HL-60 (cell line): Measurements from ENCODE around the gene ADAM11.

Experiments used
- DNase-seq, 2 experiments: peaks; one replicate each; pipeline ENCODE4 v3.0.0-alpha.2; 2010 to 2020; ENCODE audit warnings: low read depth in 1 of 2, low spot score in 1 of 2
- H3K27ac ChIP-seq: fragments of 250-450 bp; sonication (Bioruptor Pico); replicated peaks from 2 replicates; pipeline ENCODE4 v1.5.1; 2020; ENCODE audit warnings: mild to moderate bottlenecking, moderate library complexity
- H3K27me3 ChIP-seq: fragments of 250-450 bp; sonication (Bioruptor Pico); 2 replicates; pipeline ENCODE4 v1.5.1; 2021; ENCODE audit warnings: mild to moderate bottlenecking, moderate library complexity; ENCODE audit not compliant: insufficient read depth, poor library complexity, severe bottlenecking
- H3K4me3 ChIP-seq: replicated peaks from 2 replicates; pipeline ENCODE4 v1.5.1; 2011; ENCODE audit warnings: mild to moderate bottlenecking, control low read depth, low read length; ENCODE audit not compliant: insufficient read depth
- CTCF ChIP-seq: IDR thresholded peaks from one replicate; pipeline ENCODE4 v1.5.1; 2011; ENCODE audit warnings: low read length, control low read depth, inconsistent platforms; ENCODE audit not compliant: insufficient read depth
- GABPA ChIP-seq: IDR thresholded peaks from 2 replicates; pipeline ENCODE4 v1.6.1; 2012; ENCODE audit warnings: low read depth
- POLR2AphosphoS5 ChIP-seq: IDR thresholded peaks from 2 replicates; pipeline ENCODE4 v1.6.1; 2012; ENCODE audit warnings: low read depth
- SPI1 ChIP-seq: IDR thresholded peaks from 2 replicates; pipeline ENCODE4 v1.6.1; 2012; ENCODE audit warnings: low read depth, mild to moderate bottlenecking, borderline replicate concordance
- TF ChIP-seq, protein P1 (sequence below): IDR thresholded peaks from 2 replicates; pipeline ENCODE4 v1.6.1; 2012; ENCODE audit warnings: low read depth; ENCODE audit not compliant: insufficient replicate concordance

The ADAM11 gene

DNA sequence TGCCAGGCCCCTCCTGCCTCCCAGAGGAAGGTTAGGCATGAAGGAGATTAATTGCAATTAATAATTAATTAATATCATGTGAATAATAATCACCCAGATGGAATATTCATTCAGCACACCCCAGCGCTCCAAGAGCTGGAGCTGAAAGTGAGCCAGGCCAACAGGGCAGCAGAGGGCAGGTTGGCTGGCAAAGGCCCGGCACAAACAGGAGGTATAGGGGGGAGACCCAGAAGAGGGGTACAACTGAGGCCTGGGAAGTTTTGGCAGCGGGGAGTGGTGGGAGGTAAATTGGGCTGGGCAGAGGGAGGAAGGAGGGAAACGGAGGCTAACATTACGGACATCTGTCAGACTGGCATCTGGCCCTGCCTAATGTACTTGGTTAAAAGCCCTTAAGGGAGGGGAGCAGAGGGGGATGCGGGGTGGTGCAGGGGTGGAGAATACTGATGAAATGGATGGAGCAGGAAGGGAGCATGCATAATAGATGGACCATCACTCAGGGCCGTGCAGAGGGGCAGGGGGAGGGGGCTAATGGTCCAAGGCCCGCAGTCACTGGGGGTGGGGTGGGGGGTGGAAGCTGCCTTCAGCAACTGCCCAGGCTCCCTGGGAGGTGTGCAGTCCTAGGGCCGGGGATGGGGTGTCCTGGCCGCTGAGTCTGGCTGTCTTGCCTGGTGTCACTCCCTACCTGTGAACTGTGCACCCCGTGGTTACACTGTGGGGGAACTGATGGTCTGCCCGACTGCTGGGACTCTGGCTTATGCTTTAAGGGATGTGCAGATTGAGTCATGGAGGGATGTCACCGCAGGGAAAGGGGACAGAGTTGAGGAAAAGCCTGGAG is 1.9 kb downstream of the ADAM11 start:
- DNase-seq: no peak

GRCh38 chr17:44761932-44762810 is 3.4 kb downstream of the ADAM11 start:
- Histone ChIP-seq H3K27me3 (peaks cover 23% of the 10 kb centered on the region), H3K27ac (no peak overlapping the region), H3K4me3 (no peak overlapping the region)
- no peak for TF ChIP-seq CTCF
- no peak for TF ChIP-seq POLR2AphosphoS5
- TF ChIP-seq GABPA: no peak
- no peak for TF ChIP-seq SPI1
- TF ChIP-seq, protein P1, sequence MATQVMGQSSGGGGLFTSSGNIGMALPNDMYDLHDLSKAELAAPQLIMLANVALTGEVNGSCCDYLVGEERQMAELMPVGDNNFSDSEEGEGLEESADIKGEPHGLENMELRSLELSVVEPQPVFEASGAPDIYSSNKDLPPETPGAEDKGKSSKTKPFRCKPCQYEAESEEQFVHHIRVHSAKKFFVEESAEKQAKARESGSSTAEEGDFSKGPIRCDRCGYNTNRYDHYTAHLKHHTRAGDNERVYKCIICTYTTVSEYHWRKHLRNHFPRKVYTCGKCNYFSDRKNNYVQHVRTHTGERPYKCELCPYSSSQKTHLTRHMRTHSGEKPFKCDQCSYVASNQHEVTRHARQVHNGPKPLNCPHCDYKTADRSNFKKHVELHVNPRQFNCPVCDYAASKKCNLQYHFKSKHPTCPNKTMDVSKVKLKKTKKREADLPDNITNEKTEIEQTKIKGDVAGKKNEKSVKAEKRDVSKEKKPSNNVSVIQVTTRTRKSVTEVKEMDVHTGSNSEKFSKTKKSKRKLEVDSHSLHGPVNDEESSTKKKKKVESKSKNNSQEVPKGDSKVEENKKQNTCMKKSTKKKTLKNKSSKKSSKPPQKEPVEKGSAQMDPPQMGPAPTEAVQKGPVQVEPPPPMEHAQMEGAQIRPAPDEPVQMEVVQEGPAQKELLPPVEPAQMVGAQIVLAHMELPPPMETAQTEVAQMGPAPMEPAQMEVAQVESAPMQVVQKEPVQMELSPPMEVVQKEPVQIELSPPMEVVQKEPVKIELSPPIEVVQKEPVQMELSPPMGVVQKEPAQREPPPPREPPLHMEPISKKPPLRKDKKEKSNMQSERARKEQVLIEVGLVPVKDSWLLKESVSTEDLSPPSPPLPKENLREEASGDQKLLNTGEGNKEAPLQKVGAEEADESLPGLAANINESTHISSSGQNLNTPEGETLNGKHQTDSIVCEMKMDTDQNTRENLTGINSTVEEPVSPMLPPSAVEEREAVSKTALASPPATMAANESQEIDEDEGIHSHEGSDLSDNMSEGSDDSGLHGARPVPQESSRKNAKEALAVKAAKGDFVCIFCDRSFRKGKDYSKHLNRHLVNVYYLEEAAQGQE: no peak
- DNase-seq: no peak

More for the DNA sequence above, 1.9 kb downstream of the ADAM11 start:
- Histone ChIP-seq H3K27me3 (peaks cover 23% of the 10 kb centered on the region), H3K4me3 (no peak overlapping the region), H3K27ac (no peak overlapping the region)
- TF ChIP-seq GABPA: no peak
- TF ChIP-seq, protein P1: no peak

DNA sequence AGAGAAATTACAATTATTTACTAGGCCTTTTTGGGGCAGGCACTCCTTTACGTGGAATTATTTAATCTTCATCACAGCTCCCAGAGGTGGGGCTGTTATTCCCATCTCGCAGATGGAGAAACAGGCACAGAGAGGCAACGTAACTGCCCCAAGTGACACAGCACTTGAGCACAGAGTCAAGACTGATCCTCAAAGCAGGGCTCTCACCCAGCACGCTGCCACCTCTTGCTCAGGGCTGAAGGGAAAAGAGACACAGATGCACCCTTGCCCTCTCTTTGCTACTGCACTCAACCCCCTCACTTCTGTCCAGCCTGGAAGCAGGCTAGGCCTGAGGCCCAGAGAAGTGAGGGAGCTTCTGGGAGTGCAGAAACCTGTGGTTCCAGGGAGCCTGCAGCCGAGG is 4.4 kb downstream of the ADAM11 start:
- DNase-seq: no peak
- Histone ChIP-seq H3K4me3 (no peak overlapping the region), H3K27ac (no peak overlapping the region), H3K27me3 (peaks cover 16% of the 10 kb centered on the region)
- TF ChIP-seq CTCF (no peak), POLR2AphosphoS5 (no peak), SPI1 (no peak), GABPA (no peak)
- TF ChIP-seq, protein P1: no peak
